Cerebellar cortex (tissue), 1 donor: ENCODE results near the gene CCL3.
"Not testable (repeated sequence)": the region's sequence is repeated elsewhere in the genome, so short reads cannot be mapped to it uniquely, and the experiment has no call there.

ENCODE experiments used
- DNase-seq: peaks from one replicate; pipeline ENCODE4 v3.0.0-alpha.2; 2015; ENCODE audit warnings: low spot score

CCL3 gene

GRCh38 chr17:36115649-36115977 is 25.7 kb upstream of the CCL3 start:
- not testable (repeated sequence) for DNase-seq

GRCh38 chr17:36114971-36115648 is 25.2 kb upstream of the CCL3 start:
- DNase-seq = not testable (repeated sequence)

GRCh38 chr17:36113131-36113530 is 23.2 kb upstream of the CCL3 start:
- DNase-seq = not testable (repeated sequence)

GRCh38 chr17:36112572-36112971 is 22.6 kb upstream of the CCL3 start:
- DNase-seq = no peak

- no peak for DNase-seq
These were observed 21.1 kb upstream of the CCL3 start for GRCh38 chr17:36111068-36111490.

GRCh38 chr17:36108265-36108664 is 18.3 kb upstream of the CCL3 start:
- DNase-seq = not testable (repeated sequence)

- DNase-seq = no peak
These were observed 17.7 kb upstream of the CCL3 start for GRCh38 chr17:36107660-36108059.

GRCh38 chr17:36106493-36106835 is 16.5 kb upstream of the CCL3 start:
- no peak for DNase-seq

GRCh38 chr17:36105781-36106492 is 16.0 kb upstream of the CCL3 start:
- no peak for DNase-seq

- no peak for DNase-seq
These were observed 14.8 kb upstream of the CCL3 start for GRCh38 chr17:36104701-36105181.

GRCh38 chr17:36104246-36104645 is 14.3 kb upstream of the CCL3 start:
- DNase-seq = not testable (repeated sequence)

GRCh38 chr17:36103401-36103975 is 13.5 kb upstream of the CCL3 start, which contains the start of gene CCL4:
TSS of gene CCL4 (plus strand) at chr17:36103827. CDS start at chr17:36103906, 79 bp downstream.
- not testable (repeated sequence) for DNase-seq

GRCh38 chr17:36099004-36099403 is 9.1 kb upstream of the CCL3 start:
- not testable (repeated sequence) for DNase-seq

GRCh38 chr17:36095992-36096391 is 6.0 kb upstream of the CCL3 start:
- no peak for DNase-seq

GRCh38 chr17:36094746-36095145 is 4.8 kb upstream of the CCL3 start:
- no peak for DNase-seq

- no peak for DNase-seq
These were observed 4.3 kb upstream of the CCL3 start for GRCh38 chr17:36094232-36094631.

- DNase-seq = not testable (repeated sequence)
These were observed 2.8 kb upstream of the CCL3 start for GRCh38 chr17:36092715-36093114.

GRCh38 chr17:36092230-36092629 is 2.3 kb upstream of the CCL3 start:
- DNase-seq = no peak

- DNase-seq = no peak
These were observed 541 bp downstream of the CCL3 start for GRCh38 chr17:36089339-36089865.

GRCh38 chr17:36088670-36089338 is 1.1 kb downstream of the CCL3 start:
- DNase-seq = no peak

GRCh38 chr17:36087897-36088572 is 1.9 kb downstream of the CCL3 start:
- not testable (repeated sequence) for DNase-seq

- DNase-seq = not testable (repeated sequence)
These were observed 2.5 kb downstream of the CCL3 start for GRCh38 chr17:36087471-36087870.
